Activated CD4-positive, alpha-beta memory T cell treated with anti-CD3 and anti-CD28 coated beads, Interleukin-2, amount 10 ng/mL, durations not matched to agents 7 days and 5 days (primary cell): Measurements from ENCODE around the gene HOOK2. TPM values are rescaled to one million over a fixed set of nuclear protein-coding genes. Genes with fewer than 3 reads are reported as not detected.

Experiments
- CTCF ChIA-PET: fragments of 350-600 bp; sonication (Branson Sonifier 250); formaldehyde crosslinking; loops from one replicate; lab custom pipeline; 2021; ENCODE audit warnings: antibody characterized with exemption, inconsistent platforms; lab: Charles Lee
- POLR2A ChIA-PET: fragments of 350-600 bp; sonication (Branson Sonifier 250); formaldehyde crosslinking; loops from one replicate; lab custom pipeline; 2021; ENCODE audit warnings: antibody characterized with exemption; lab: Charles Lee
- DNase-seq: peaks from one replicate; pipeline ENCODE4 v3.0.0-alpha.2; 2020
- H3K27ac Mint-ChIP-seq: one replicate; pipeline ENCODE4 v1.8.0; 2021; ENCODE audit warnings: mild to moderate bottlenecking, mixed read lengths
- H3K27me3 Mint-ChIP-seq: one replicate; pipeline ENCODE4 v1.8.0; 2021; ENCODE audit warnings: mixed read lengths
- H3K36me3 Mint-ChIP-seq: one replicate; pipeline ENCODE4 v1.8.0; 2021; ENCODE audit warnings: low read depth, mixed read lengths
- H3K4me1 Mint-ChIP-seq: one replicate; pipeline ENCODE4 v1.8.0; 2021; ENCODE audit warnings: mixed read lengths
- H3K4me3 Mint-ChIP-seq: one replicate; pipeline ENCODE4 v1.8.0; 2021; ENCODE audit warnings: mild to moderate bottlenecking, mixed read lengths
- H3K9me3 Mint-ChIP-seq: one replicate; pipeline ENCODE4 v1.8.0; 2021; ENCODE audit warnings: mixed read lengths
- total RNA-seq, 2 experiments: library from RNA; stranded (reverse); gene quantifications; one replicate each; pipeline ENCODE4 v1.2.3, GENCODE V29; 2021

Gene HOOK2
- total RNA-seq, 2 experiments from 2014 or later, result 17.0 to 17.8 TPM

- Mint-ChIP-seq H3K4me1 (peaks cover 52% of the 10 kb centered on the region), H3K9me3 (no peaks in the 10 kb centered on the region), H3K4me3 (peak overlapping the region; percentile 93), H3K27ac (peak overlapping the region; percentile 98), H3K27me3 (no peaks in the 10 kb centered on the region), H3K36me3 (peaks cover 20% of the 10 kb centered on the region)
- POLR2A ChIA-PET, result interaction anchor here (0.6 to 14.7 kb wide), 29 partner anchors 10 to 1054 kb away, joined by 3 to 574 read pairs (median 5); partner anchors contain the start of genes CALR, DHPS, GET3 and HOOK2
- CTCF ChIA-PET, result interaction anchor here (0.8 to 13.9 kb wide), 14 partner anchors 10 to 182 kb away, joined by 3 to 419 read pairs (median 6); partner anchors contain the start of genes HOOK2, RNASEH2A, TRIR and ZNF490
- DNase-seq, result peak; percentile 86
Measured at GRCh38 chr19:12792051-12792852, 16.9 kb upstream of the HOOK2 start.

- H3K4me3 Mint-ChIP-seq, result peak within 1 kb of the TSS; percentile 93
- no peaks in the 10 kb centered on the region for H3K9me3 Mint-ChIP-seq
- H3K4me1 Mint-ChIP-seq, result peaks cover 56% of the 10 kb centered on the region
- H3K27ac Mint-ChIP-seq, result peak within 1 kb of the TSS; percentile 98
- ChIA-PET CTCF (interaction anchor here (0.7 to 13.9 kb wide), 11 partner anchors 9 to 181 kb away, joined by 3 to 419 read pairs (median 6); partner anchors contain the start of genes HOOK2, RNASEH2A, TRIR and ZNF490), POLR2A (interaction anchor here (0.6 to 14.7 kb wide), 23 partner anchors 10 to 376 kb away, joined by 3 to 574 read pairs (median 6); partner anchors contain the start of genes CALR, DHPS, GET3 and HOOK2)
- peaks cover 18% of the 10 kb centered on the region for H3K36me3 Mint-ChIP-seq
- peak; percentile 97 for DNase-seq
- no peaks in the 10 kb centered on the region for H3K27me3 Mint-ChIP-seq
Measured at GRCh38 chr19:12791345-12792050, 16.1 kb upstream of the HOOK2 start, which contains the start of gene JUNB. JUNB (plus strand) TSS chr19:12791486; CDS start chr19:12791772, 286 bp downstream.

DNA sequence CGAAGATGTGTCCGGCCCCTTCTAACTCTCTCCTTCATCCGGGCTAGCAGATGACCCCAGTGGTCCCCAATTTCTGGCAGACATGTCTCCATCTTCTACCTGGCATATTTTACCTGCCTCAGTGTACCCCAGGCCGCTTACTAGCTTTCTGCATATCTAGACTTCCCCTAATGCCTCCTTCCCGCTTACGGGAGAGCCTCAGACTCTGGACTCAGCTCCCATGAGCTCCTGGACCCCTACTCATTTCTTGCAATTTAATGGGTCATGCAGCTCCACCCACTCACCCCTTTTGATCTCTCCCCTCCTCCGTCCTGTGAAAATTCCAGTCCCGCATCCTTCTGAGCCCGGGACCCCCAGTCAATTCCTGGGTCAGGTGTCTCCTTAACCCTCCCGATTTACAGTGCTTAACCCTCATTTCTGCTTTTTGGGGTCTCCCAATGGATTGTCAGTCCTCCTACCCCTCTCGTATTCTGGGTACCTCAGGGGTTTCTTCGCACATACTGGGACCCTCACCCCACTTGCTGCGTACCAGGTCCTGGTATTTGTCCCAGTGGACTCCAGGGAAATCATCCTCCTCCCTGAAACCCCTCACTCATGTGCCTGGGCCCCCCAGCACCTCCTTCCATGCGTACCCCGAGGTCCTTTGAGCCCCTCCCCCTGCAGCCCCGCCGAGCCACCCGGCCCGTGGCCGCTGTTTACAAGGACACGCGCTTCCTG, 15.4 kb upstream of the HOOK2 start:
- POLR2A ChIA-PET, result interaction anchor here (1.2 to 14.7 kb wide), 14 partner anchors 11 to 365 kb away, joined by 3 to 574 read pairs (median 12); partner anchors contain the start of genes CALR, DHPS, GET3 and HOOK2
- peaks cover 16% of the 10 kb centered on the region for H3K36me3 Mint-ChIP-seq
- H3K4me3 Mint-ChIP-seq, result peak overlapping the region; percentile 93
- DNase-seq, result no peak
- H3K9me3 Mint-ChIP-seq, result no peaks in the 10 kb centered on the region
- CTCF ChIA-PET, result interaction anchor here (0.7 to 13.9 kb wide), 7 partner anchors 8 to 57 kb away, joined by 3 to 419 read pairs (median 13); partner anchors contain the start of genes HOOK2, RNASEH2A and TRIR
- peak overlapping the region; percentile 98 for H3K27ac Mint-ChIP-seq
- H3K4me1 Mint-ChIP-seq, result peaks cover 49% of the 10 kb centered on the region
- H3K27me3 Mint-ChIP-seq, result no peaks in the 10 kb centered on the region

DNA sequence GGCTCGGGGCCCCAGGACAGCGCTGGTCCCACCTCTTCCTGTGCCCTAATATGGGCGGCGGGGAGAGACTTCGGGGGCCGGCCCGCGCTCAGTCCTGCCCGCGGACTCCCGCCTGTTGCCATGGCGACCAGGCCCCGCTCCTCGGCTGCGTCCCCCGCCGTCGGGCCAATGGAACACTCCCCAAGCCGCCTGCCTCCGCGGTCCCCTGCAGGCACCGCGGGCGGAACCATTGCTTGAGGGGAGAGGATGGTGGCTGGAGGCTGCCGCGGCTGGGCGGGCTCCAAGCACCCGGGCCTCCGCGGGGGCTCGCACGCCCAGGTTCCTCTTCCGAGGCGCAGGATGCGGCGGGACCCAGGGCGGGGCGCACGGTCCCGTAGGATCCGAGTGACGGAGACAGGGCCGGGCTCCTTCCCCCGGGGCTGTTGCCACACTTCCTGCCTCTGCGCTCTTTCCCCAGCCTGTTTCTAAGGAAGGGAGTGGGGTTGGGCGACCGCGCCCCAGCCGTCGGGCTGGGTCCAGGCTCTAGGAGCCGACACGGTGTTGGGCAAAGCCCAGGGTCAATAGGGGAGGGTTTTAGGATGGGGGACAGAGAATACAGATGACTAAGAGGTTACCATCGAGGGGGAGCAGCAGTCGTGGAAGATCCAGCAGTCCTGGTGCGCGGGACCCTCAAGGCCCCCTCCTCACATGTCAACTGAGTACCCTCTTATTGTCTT, 14.7 kb upstream of the HOOK2 start:
- CTCF ChIA-PET, result interaction anchor here (1.3 to 13.9 kb wide), 6 partner anchors 8 to 56 kb away, joined by 3 to 419 read pairs (median 42); partner anchors contain the start of gene HOOK2

GRCh38 chr19:12789098-12789903, 13.9 kb upstream of the HOOK2 start:
- CTCF ChIA-PET, result interaction anchor here (0.5 to 3.4 kb wide), 8 partner anchors 12 to 55 kb away, joined by 3 to 25 read pairs (median 3); no protein-coding TSS in a partner anchor
- peaks cover 38% of the 10 kb centered on the region for H3K4me1 Mint-ChIP-seq
- peak overlapping the region; percentile 98 for H3K27ac Mint-ChIP-seq
- no peaks in the 10 kb centered on the region for H3K9me3 Mint-ChIP-seq
- no peaks in the 10 kb centered on the region for H3K27me3 Mint-ChIP-seq
- H3K4me3 Mint-ChIP-seq, result peak overlapping the region; percentile 93
- peaks cover 16% of the 10 kb centered on the region for H3K36me3 Mint-ChIP-seq
- no peak for DNase-seq
- POLR2A ChIA-PET, result interaction anchor here (1.0 to 2.2 kb wide), 8 partner anchors 11 to 375 kb away, joined by 3 to 41 read pairs (median 6); partner anchors contain the start of genes GET3, RNASEH2A, TNPO2 and TRIR

More for the DNA sequence above, 14.7 kb upstream of the HOOK2 start:
- DNase-seq, result peak; percentile 98
- H3K36me3 Mint-ChIP-seq, result peaks cover 16% of the 10 kb centered on the region
- POLR2A ChIA-PET, result interaction anchor here (1.0 to 14.7 kb wide), 12 partner anchors 12 to 374 kb away, joined by 3 to 574 read pairs (median 15); partner anchors contain the start of genes CALR, GET3, HOOK2 and PRDX2
- H3K4me1 Mint-ChIP-seq, result peaks cover 45% of the 10 kb centered on the region
- H3K27me3 Mint-ChIP-seq, result no peaks in the 10 kb centered on the region
- H3K27ac Mint-ChIP-seq, result peak overlapping the region; percentile 98
- H3K4me3 Mint-ChIP-seq, result peak overlapping the region; percentile 93
- no peaks in the 10 kb centered on the region for H3K9me3 Mint-ChIP-seq

- Mint-ChIP-seq H3K27ac (peak overlapping the region; percentile 94), H3K27me3 (no peaks in the 10 kb centered on the region), H3K4me1 (peaks cover 34% of the 10 kb centered on the region), H3K4me3 (peak overlapping the region; percentile 86), H3K36me3 (peaks cover 16% of the 10 kb centered on the region), H3K9me3 (no peaks in the 10 kb centered on the region)
- ChIA-PET POLR2A (interaction anchor here (1.0 to 2.2 kb wide), 8 partner anchors 10 to 375 kb away, joined by 3 to 41 read pairs (median 6); partner anchors contain the start of genes GET3, RNASEH2A, TNPO2 and TRIR), CTCF (interaction anchor here (0.5 to 3.4 kb wide), 8 partner anchors 11 to 55 kb away, joined by 3 to 25 read pairs (median 3); no protein-coding TSS in a partner anchor)
- DNase-seq, result peak; percentile 52
Measured at GRCh38 chr19:12788682-12789097, 13.3 kb upstream of the HOOK2 start.

DNA sequence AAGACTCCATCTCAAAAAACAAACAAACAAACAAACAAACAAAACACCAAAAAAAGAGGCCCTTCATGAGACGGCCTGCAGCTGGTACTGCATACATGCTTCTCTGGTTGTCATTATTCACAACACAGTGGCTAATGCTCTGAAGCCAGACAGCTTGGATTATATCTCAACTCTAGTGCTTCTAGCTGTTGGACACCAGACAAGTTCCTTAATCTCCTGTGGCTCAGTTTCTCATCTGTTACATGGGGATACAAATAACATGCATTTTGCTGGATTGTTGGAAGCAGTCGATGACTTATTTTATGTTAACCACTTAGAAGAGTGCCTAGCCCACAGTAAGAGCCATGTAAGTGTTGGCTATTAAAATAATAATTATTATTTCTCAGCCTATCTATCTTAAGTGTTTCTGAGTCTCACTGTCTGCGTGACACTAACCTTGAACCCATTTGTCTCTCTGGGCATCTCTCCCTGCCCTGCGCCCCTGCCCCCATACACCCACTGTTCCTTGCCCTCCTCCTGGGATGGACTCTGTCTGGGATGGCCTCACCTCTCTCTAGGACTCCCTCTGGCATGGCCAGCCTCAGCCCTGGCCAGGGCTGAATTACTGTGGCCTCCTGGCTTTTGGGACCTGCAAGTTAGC, 12.8 kb upstream of the HOOK2 start:
- Mint-ChIP-seq H3K9me3 (no peaks in the 10 kb centered on the region), H3K27ac (peak overlapping the region; percentile 94), H3K4me3 (peak overlapping the region; percentile 86), H3K4me1 (peaks cover 39% of the 10 kb centered on the region), H3K36me3 (peaks cover 13% of the 10 kb centered on the region), H3K27me3 (no peaks in the 10 kb centered on the region)
- CTCF ChIA-PET, result interaction anchor here (0.7 to 3.4 kb wide), 7 partner anchors 8 to 54 kb away, joined by 3 to 25 read pairs (median 3); no protein-coding TSS in a partner anchor
- POLR2A ChIA-PET, result interaction anchor here (1.2 to 2.5 kb wide), 7 partner anchors 8 to 65 kb away, joined by 3 to 41 read pairs (median 6); partner anchors contain the start of genes GET3, TNPO2 and TRIR
- DNase-seq, result no peak

DNA sequence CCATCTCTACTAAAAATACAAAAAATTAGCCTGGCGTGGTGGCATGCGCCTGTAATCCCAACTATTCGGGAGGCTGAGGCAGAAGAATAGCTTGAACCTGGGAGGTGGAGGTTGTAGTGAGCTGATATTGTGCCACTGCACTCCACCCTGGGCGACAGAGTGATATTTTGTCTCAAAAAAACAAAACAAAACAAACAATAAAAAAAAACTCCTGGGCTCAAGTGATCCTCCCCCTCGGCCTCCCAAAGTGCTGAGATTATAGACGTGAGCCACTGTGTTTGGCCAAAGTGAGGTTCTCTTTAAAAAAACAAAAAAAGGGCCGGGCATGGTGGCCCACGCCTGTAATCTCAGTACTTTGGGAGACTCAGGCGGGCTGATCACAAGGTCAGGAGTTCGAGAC, 12.1 kb upstream of the HOOK2 start:
- Mint-ChIP-seq H3K27me3 (no peaks in the 10 kb centered on the region), H3K9me3 (no peaks in the 10 kb centered on the region), H3K4me1 (peaks cover 41% of the 10 kb centered on the region), H3K27ac (peak overlapping the region; percentile 94), H3K4me3 (no peak overlapping the region), H3K36me3 (peaks cover 6% of the 10 kb centered on the region)
- ChIA-PET CTCF (interaction anchor here (1.0 to 3.4 kb wide), 3 partner anchors 8 to 178 kb away, joined by 3 to 25 read pairs (median 4); no protein-coding TSS in a partner anchor), POLR2A (interaction anchor here (1.2 to 2.5 kb wide), 3 partner anchors 8 to 53 kb away, joined by 5 to 14 read pairs (median 12); partner anchors contain the start of gene TRIR)
- no peak for DNase-seq

- DNase-seq, result no peak
- POLR2A ChIA-PET, result interaction anchor here (2.5 kb wide), 1 partner anchor 9 kb away, joined by 12 read pairs; no protein-coding TSS in a partner anchor
- peaks cover 44% of the 10 kb centered on the region for H3K4me1 Mint-ChIP-seq
- H3K4me3 Mint-ChIP-seq, result no peak overlapping the region
- H3K27ac Mint-ChIP-seq, result peak overlapping the region; percentile 70
- CTCF ChIA-PET, result interaction anchor here (1.0 to 3.4 kb wide), 3 partner anchors 9 to 178 kb away, joined by 3 to 25 read pairs (median 4); no protein-coding TSS in a partner anchor
- no peaks in the 10 kb centered on the region for H3K27me3 Mint-ChIP-seq
- no peaks in the 10 kb centered on the region for H3K9me3 Mint-ChIP-seq
- H3K36me3 Mint-ChIP-seq, result peaks cover 4% of the 10 kb centered on the region
Measured at GRCh38 chr19:12786952-12787351, 11.6 kb upstream of the HOOK2 start.
